ENCODE data around the gene CCSER1. TPM values are rescaled to one million over a fixed set of nuclear protein-coding genes. Genes with fewer than 3 reads are reported as not detected.

Gene CCSER1
- total and polyA plus RNA-seq, 10 donors: 1.3 to 30.4 (median 20.4) TPM

DNA sequence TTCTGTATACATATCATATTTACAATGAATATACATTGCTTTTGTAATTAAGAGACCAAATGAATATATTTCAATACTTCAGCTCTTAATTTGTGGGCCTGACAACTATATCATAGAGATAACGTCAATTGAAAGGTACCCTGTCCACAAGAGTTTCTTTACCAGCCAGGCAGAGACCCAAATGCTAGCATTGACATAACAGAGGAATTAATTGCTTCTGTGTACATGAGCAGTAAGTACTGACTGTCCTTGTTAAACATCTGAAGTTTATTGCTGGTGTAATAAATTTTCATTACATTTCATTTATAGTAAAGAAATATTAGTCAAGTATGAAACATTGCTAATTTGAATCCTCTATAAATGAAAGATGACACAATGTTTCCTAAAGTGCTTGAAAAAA is 910.8 kb downstream of the CCSER1 start:
- intact Hi-C loops (cut with DNase I; ENCODE audit: low total_unique reads): no loop called here
- WGBS, 5 donors: 67 to 88% (median 85%) methylated on average over 1 of the region's 1 CpG
- H3K9me3 ChIP-seq: no peaks in the 10 kb centered on the region
- H3K27ac ChIP-seq: no peak overlapping the region
- H3K4me1 ChIP-seq: no peaks in the 10 kb centered on the region
- DNase-seq: no peak
- H3K4me3 ChIP-seq: no peak overlapping the region
- H3K27me3 ChIP-seq (replicated peaks in 1 of 7): no peaks in the 10 kb centered on the region
- TF ChIP-seq POLR2A (IDR thresholded peaks at IDR 0.05) (no peak), POLR2AphosphoS5 (IDR thresholded peaks at IDR 0.05) (no peak)
- TF ChIP-seq, protein P1, sequence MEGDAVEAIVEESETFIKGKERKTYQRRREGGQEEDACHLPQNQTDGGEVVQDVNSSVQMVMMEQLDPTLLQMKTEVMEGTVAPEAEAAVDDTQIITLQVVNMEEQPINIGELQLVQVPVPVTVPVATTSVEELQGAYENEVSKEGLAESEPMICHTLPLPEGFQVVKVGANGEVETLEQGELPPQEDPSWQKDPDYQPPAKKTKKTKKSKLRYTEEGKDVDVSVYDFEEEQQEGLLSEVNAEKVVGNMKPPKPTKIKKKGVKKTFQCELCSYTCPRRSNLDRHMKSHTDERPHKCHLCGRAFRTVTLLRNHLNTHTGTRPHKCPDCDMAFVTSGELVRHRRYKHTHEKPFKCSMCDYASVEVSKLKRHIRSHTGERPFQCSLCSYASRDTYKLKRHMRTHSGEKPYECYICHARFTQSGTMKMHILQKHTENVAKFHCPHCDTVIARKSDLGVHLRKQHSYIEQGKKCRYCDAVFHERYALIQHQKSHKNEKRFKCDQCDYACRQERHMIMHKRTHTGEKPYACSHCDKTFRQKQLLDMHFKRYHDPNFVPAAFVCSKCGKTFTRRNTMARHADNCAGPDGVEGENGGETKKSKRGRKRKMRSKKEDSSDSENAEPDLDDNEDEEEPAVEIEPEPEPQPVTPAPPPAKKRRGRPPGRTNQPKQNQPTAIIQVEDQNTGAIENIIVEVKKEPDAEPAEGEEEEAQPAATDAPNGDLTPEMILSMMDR (IDR thresholded peaks at IDR 0.05 in 8 of 11, conservative IDR thresholded peaks at IDR 0.05 in 3 of 11): no peak
- no peaks in the 10 kb centered on the region for H3K36me3 ChIP-seq

DNA sequence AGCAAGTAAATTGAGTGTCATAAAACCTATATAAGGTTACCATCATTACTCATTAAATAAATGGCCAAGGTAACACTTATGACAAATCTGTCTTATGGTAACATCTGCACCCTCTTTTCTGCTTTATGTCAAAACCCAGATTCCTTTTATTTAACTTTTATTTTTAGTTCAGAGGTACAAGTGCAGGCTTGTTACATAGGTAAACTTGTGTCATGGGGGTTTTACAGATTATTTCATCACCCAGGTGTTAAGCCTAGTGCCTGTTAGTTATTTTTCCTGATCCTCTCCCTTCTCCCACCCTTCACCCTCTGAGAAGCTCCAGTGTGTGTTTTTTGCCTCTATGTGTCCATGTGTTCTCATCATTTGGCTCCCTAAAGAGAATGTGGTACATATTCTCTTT is 930.7 kb downstream of the CCSER1 start:
- H3K36me3 ChIP-seq: no peaks in the 10 kb centered on the region
- no peak for DNase-seq
- H3K27ac ChIP-seq: no peak overlapping the region
- H3K4me3 ChIP-seq: no peak overlapping the region
- no peaks in the 10 kb centered on the region for H3K27me3 ChIP-seq (replicated peaks in 1 of 7)
- intact Hi-C loops (cut with DNase I; ENCODE audit: low total_unique reads): no loop called here
- TF ChIP-seq, protein P1 (IDR thresholded peaks at IDR 0.05 in 8 of 11, conservative IDR thresholded peaks at IDR 0.05 in 3 of 11): no peak
- no peak for TF ChIP-seq POLR2AphosphoS5 (IDR thresholded peaks at IDR 0.05)
- no peak for TF ChIP-seq POLR2A (IDR thresholded peaks at IDR 0.05)
- no peaks in the 10 kb centered on the region for H3K4me1 ChIP-seq
- H3K9me3 ChIP-seq: peaks cover 0 to 24% (median 15%) of the 10 kb centered on the region in 8 donors

DNA sequence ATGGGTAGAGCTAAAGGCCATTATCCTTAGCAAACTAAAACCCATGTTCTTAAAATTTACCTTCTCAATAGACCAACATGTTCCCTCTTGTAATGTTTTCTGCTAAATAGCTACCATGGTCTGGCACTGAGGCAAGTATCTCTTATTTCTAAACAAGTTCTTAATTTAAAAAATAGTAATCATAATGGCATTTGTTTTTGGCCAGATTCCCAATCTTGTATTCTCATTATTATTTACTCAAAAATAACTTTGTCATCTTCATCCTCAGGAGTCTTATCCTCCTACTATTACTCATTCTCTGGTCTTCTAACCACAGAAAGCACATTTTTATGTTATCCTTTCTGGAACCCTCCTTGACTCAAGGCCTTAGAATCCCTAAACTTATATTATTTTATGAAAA is 931.2 kb downstream of the CCSER1 start:
- Histone ChIP-seq H3K27ac (no peak overlapping the region), H3K4me1 (no peaks in the 10 kb centered on the region), H3K36me3 (no peaks in the 10 kb centered on the region), H3K4me3 (no peak overlapping the region), H3K9me3 (peaks cover 0 to 24% (median 15%) of the 10 kb centered on the region in 8 donors), H3K27me3 (replicated peaks in 1 of 7) (no peaks in the 10 kb centered on the region)
- TF ChIP-seq POLR2A (IDR thresholded peaks at IDR 0.05) (no peak), POLR2AphosphoS5 (IDR thresholded peaks at IDR 0.05) (no peak)
- TF ChIP-seq, protein P1 (IDR thresholded peaks at IDR 0.05 in 8 of 11, conservative IDR thresholded peaks at IDR 0.05 in 3 of 11): no peak
- intact Hi-C loops (cut with DNase I; ENCODE audit: low total_unique reads): no loop called here
- no peak for DNase-seq

DNA sequence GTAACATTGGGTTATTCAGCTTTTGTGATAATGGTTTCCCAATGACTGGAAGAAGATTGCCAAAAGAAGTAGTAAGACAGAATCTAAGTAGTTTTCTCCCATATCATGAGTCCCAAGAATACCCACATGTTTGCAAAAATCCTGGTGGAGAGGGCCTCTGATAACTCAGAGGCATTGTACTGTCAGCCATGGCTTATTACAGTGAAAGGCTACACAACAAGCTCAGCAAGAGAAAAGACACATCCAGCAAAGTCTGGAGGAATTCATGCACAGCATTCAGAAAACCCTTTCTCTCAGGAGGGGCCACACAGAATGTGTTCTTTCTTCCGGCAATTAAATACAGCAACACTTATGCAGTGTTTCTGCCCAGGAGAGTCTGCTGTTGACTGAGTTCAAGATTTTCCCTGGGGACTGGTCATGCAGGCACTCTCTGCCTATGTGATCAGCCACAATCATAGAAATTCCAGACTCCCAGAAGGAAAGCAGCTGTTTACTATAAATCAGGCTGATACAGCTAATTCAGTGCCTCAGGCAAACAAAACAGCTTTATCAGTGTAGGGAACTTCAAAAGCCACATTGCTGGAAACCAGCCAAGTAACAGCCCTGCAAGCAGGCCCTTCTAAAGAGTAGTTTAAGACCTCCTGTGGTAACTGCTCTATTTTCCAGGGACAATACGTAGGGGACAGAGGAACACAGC is 937.1 kb downstream of the CCSER1 start:
- DNase-seq: no peak
- 35 to 52% (median 51%) methylated on average over 2 of the region's 2 CpGs for WGBS, 5 donors
- intact Hi-C loops (cut with DNase I; ENCODE audit: low total_unique reads): no loop called here

More for the DNA sequence above, 937.1 kb downstream of the CCSER1 start:
- H3K36me3 ChIP-seq: no peaks in the 10 kb centered on the region
- no peak overlapping the region for H3K27ac ChIP-seq
- H3K27me3 ChIP-seq (replicated peaks in 1 of 7): no peaks in the 10 kb centered on the region
- H3K4me3 ChIP-seq: no peak overlapping the region
- no peaks in the 10 kb centered on the region for H3K9me3 ChIP-seq
- TF ChIP-seq, protein P1 (IDR thresholded peaks at IDR 0.05 in 8 of 11, conservative IDR thresholded peaks at IDR 0.05 in 3 of 11): no peak
- TF ChIP-seq POLR2A (IDR thresholded peaks at IDR 0.05) (no peak), POLR2AphosphoS5 (IDR thresholded peaks at IDR 0.05) (no peak)
- H3K4me1 ChIP-seq: no peaks in the 10 kb centered on the region
